ENCODE results near the gene FOXP2.
"Not testable (repeated sequence)": the region's sequence is repeated elsewhere in the genome, so short reads cannot be mapped to it uniquely, and the experiment has no call there.

Gene FOXP2

DNA sequence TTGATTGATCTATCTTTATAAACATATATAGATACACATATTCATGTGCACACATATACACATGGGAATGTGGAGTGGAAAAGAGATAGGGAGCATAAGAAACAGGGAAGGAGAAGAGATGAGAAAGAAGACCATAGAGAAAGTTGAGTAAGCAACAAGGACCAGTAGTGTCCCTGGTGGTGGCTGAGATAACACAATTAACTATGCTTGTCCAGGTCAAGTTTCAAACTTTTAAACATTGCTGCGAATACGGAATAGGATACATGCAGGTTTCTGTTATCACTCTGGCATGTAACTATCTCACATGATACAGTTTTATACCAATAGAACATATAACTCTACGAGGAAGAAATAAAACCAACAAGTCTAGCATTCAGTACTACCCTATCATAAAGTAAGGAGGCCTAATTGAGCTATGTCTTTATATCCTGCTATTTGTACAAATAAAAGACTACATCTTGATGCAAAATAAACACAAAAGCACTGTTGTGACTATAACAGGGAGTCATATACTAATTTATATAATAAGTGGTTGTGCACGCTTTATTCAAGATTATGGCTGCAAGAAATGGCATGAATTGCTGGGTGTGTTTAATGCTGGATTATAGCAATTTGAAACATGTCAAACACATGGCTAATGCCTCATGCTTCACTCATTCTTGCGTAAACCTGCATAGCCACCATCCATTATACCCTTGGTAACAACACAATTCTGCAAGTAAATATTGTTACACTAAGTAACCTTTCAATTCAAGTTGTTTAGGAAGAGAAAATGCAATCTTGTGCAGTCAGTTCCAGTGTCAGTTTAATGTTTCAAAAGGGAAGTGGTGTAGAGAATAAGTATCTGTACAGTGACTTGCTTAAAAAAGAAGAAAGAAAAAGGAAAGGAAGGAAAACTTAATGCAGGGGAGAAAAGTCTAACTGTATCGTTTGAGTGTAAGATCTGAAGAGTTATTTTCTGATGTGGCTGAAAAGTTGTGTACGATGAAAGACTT is 8.2 kb downstream of the FOXP2 start:
- no peak for DNase-seq

DNA sequence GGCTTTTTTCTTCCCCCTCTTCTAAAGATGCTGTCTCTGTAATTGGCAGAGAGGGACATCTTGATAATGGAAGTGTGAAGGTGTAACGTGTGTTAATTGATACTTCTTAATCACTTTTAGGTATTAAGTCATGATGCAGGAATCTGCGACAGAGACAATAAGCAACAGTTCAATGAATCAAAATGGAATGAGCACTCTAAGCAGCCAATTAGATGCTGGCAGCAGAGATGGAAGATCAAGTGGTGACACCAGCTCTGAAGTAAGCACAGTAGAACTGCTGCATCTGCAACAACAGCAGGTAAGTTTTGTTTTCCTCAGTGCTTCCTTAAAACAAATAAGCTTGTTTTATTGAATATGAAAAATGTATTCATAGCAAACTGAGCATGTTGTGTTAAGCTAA is 11.8 kb downstream of the FOXP2 start:
- no peak for DNase-seq

- no peak for DNase-seq
Observed at GRCh38 chr7:114426824-114427223, 12.2 kb downstream of the FOXP2 start.

GRCh38 chr7:114428211-114428610 is 13.6 kb downstream of the FOXP2 start:
- no peak for DNase-seq

- no peak for DNase-seq
Observed at GRCh38 chr7:114431189-114431588, 16.6 kb downstream of the FOXP2 start.

GRCh38 chr7:114432061-114432460 is 17.4 kb downstream of the FOXP2 start:
- no peak for DNase-seq

GRCh38 chr7:114432703-114433102 is 18.1 kb downstream of the FOXP2 start:
- no peak for DNase-seq

DNA sequence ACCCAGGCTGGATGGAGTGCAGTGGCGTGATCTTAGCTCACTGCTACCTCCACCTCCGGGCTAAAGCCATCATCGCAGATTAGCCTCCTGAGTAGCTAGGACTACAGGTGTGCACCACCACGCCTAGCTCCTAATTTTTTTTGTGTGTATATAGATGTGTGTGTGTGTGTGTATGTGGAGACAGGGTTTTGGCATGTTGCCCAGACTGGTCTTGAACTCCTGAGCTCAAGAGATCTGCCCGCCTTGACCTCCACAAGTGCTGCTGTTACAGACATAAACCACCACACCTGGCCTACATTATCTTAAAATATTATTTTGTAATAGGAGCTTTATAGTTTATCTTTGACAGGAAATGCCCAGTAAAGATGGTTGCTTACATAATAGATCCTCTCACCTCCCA is 25.0 kb downstream of the FOXP2 start:
- DNase-seq: no peak

DNA sequence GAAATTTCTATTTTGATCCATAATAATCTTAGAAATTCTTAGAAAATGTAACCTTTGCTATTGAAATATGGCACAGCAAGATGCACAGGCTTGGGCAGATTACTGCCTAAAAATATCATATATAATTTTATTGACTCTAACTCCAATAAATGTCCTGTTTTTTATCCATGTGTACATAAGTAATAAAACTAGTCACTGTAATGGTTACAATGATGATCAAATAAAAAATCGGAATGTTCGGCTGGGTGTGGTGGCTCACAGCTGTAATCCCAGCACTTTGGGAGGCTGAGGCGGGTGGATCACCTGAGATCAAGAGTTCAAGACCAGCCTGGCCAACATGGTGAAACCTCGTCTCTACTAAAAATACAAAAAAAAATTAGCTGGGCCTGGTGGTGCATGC is 26.3 kb downstream of the FOXP2 start:
- DNase-seq: not testable (repeated sequence)

DNA sequence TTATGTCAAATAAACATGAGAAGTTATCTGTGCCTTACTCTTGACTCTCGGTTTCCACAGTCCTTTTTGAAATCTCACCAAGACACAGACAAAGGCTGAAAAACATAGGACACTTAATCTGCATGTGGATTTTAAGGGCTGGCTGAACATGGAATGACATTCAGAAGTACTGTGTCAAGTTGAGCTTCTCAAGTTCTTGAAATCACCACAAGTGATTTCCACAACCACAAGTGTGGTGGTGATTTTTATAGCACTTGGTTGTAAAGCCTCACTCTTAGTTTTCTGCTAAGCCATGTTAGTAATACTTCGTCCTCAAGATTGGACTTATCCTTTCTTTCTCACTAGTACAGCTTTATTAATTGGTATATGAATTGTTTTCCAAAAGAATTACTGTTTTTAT is 29.6 kb downstream of the FOXP2 start:
- DNase-seq: no peak

DNA sequence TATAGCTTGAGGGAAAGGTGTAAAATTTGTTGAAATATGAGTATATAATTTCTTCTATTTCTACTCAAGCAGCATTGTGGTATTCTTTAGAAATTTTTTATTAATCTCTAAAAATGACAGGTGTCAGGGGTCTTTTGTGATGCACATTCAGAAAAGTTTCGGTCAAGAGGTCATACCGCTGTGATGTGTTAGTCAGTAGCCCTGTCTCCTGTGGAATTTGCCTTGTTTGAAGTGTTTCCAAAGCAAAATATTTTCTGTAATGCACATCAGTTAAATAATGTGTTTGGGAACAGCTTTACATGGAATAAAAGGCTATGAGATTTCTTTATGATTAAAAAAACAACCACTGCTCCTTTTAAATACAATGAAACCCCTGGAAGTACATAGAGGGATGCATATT is 35.8 kb downstream of the FOXP2 start:
- no peak for DNase-seq

- no peak for DNase-seq
Observed at GRCh38 chr7:114459574-114459973, 45.0 kb downstream of the FOXP2 start.

- no peak for DNase-seq
Observed at GRCh38 chr7:114460021-114460420, 45.4 kb downstream of the FOXP2 start.

DNA sequence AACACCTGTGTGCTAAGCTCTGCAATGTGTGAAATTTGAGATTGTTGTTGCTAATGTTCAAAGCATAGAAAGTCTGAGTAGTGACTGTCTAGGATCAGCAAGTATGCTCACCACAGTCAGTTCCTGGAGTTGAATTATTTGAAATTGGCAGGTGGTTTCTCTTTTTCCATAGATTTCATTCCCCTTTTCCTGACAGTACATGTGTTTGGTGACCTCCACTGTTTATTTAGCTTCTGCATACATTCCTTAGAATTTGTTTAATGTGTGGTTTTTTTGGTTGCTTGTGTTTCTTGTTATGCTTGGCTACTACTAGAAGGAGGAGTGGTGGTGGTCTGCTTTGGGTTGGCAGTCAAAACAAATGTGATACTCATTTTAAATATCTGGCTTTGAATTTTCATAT is 52.3 kb downstream of the FOXP2 start:
- no peak for DNase-seq

- DNase-seq: no peak
Observed at GRCh38 chr7:114468844-114469243, 54.2 kb downstream of the FOXP2 start.

DNA sequence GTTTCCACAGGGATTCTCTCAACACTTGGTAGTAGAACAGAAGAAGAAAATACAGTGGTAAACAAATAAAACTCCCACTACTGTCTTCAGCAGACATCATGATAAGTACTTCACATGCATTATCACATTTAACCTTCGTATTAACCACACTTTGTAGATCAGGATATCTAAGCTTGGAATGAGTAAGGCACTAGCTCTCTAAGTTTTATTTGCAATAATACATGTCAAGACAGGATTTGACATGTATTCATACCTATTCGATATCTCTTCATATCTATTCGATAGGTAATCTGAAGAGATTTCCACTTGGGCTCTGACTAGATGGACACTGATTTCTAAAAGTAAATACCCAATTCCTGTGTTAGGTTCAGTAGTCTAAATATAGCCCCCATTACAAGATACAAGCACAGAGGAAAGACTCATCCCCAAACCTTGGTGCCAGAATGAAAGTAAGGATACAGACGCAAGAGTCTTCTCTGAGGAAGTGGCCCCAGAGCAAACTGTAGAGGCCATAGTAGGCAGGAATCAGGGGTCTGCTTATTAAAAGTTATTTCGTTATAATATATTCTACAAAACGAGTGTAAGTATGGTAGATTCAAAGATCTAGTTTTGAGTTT is 58.4 kb downstream of the FOXP2 start:
- no peak for DNase-seq

GRCh38 chr7:114478384-114478783 is 63.8 kb downstream of the FOXP2 start:
- DNase-seq: no peak

DNA sequence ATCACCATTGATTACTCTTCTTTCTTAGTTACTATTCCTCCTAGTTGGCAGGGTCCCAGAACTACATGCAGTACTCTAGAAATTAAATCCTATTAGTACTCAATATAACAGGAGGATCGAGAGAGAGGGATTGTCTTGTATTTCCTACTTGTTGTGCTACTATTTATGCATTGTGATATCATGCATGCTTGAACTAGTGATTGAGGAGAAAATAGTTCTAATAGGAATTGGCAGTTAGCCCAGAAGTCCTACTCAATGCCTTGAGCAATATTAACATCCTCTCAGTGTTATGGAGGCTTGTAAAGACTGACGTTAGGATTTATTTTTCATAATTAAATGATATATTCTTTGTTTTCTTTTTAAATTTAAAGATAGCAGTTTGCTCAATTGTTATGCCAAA is 67.4 kb downstream of the FOXP2 start:
- no peak for DNase-seq

DNA sequence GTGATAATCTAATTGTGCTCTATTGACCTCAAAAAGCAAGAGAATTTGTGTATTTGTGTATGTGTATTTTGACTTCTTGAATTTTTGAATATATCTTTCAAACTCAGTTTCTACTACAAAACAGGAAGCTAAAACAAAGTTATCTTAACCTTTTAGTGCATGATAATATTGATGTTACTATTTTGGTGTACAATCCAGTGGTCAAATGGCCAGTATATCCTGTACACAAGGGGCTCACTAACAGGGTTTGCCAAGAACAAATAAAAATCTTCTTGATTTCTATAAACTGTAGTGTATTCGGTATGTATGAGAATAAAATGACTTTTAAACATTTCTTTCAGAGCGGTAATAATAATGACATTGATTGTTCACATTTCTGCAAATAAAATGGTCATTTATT is 69.6 kb downstream of the FOXP2 start:
- no peak for DNase-seq

GRCh38 chr7:114487174-114487573 is 72.6 kb downstream of the FOXP2 start:
- DNase-seq: no peak

DNA sequence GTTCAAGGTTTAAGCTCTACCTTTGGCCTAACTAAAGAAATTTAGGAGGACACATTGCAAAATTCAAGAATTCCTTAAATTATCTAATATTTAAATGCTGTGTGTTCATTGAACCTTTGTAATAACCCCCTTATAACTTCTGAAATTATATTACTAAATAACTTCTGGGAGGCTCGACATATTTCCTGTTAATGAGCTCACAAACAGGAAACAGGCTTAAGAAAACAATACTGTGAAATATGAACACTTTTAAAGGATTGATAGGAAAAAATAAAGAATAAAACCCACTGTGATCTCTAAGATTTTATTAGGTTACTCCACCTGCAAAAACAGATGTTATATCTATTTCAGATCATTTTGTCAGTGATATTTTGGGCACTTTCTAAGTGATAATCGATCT is 74.1 kb downstream of the FOXP2 start:
- no peak for DNase-seq

GRCh38 chr7:114497491-114497890 is 82.9 kb downstream of the FOXP2 start:
- not testable (repeated sequence) for DNase-seq

- no peak for DNase-seq
Observed at GRCh38 chr7:114502454-114503254, 88.0 kb downstream of the FOXP2 start.

DNA sequence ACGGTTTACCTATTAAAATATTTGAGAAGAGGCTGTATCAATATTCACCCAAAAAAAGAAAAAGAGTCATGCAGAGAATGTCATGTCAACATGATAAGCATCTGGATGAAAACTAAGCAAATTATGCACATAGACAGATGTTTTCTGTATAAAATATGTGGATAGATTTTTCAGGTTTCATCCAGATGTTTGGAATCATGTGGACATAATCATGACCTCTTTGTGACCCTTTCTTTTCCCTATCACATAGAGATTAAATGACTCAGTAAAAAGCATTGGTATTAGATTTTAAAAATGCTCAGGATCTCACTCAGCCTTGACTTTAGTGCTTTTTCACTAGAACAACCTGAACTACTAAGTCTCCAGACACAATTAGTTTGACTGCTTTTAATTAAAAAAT is 90.0 kb downstream of the FOXP2 start:
- DNase-seq: no peak

Measured in right forelimb (tissue), 1 donor.